Suprapubic skin (tissue), 4 donors: Measurements from ENCODE around the gene DMGDH.

Experiments used
- CTCF ChIP-seq, 2 donors: fragments of 200-600 bp in 1 of 2; fragments of 450-650 bp in 1 of 2; sonication (generic) in 1 of 2; IDR thresholded peaks; one replicate each; pipeline ENCODE4 v1.5.1; 2016 to 2019; ENCODE audit warnings: antibody characterized with exemption in 2 of 2, mild to moderate bottlenecking in 1 of 2, moderate library complexity in 1 of 2
- EP300 ChIP-seq: sonication (generic); formaldehyde crosslinking; IDR thresholded peaks from one replicate; pipeline ENCODE4 v1.6.1; 2017; ENCODE audit warnings: antibody characterized with exemption
- POLR2AphosphoS5 ChIP-seq, 3 donors: sonication (generic); formaldehyde crosslinking; IDR thresholded peaks; one replicate each; pipeline ENCODE4 v1.6.1; 2017; ENCODE audit warnings: antibody characterized with exemption in 3 of 3

- TF ChIP-seq EP300 (no peak), CTCF (IDR thresholded peaks at IDR 0.05) (no peak), POLR2AphosphoS5 (IDR thresholded peaks at IDR 0.05) (no peak)
Measured at GRCh38 chr5:78979117-78979742, 90.2 kb downstream of the DMGDH start.
